Measurements from ENCODE around the gene KIF21B.

Gene KIF21B

GRCh38 chr1:200977071-200977754, 46.3 kb downstream of the KIF21B start:
- H3K27me3 ChIP-seq (ENCODE audit: insufficient read depth, poor library complexity, severe bottlenecking) = no peaks in the 10 kb centered on the region
- H3K4me3 ChIP-seq (replicated peaks; ENCODE audit: insufficient read depth, low read length) = no peak overlapping the region
- TF ChIP-seq SPI1 (IDR thresholded peaks at IDR 0.05; ENCODE audit: borderline replicate concordance, low read depth) (no peak), REST (IDR thresholded peaks at IDR 0.05; ENCODE audit: insufficient replicate concordance, low read depth) (no peak), POLR2AphosphoS5 (IDR thresholded peaks at IDR 0.05; ENCODE audit: low read depth) (no peak), GABPA (IDR thresholded peaks at IDR 0.05; ENCODE audit: low read depth) (no peak), CTCF (IDR thresholded peaks at IDR 0.05; ENCODE audit: insufficient read depth, low read length) (no peak)
- DNase-seq (ENCODE audit: low read depth in 1 of 2, low spot score in 1 of 2) = no peak
- no peak overlapping the region for H3K27ac ChIP-seq (replicated peaks)

- Histone ChIP-seq H3K27me3 (ENCODE audit: insufficient read depth, poor library complexity, severe bottlenecking) (no peaks in the 10 kb centered on the region), H3K4me3 (replicated peaks; ENCODE audit: insufficient read depth, low read length) (no peak overlapping the region), H3K27ac (replicated peaks) (no peak overlapping the region)
- no peak for DNase-seq (ENCODE audit: low read depth in 1 of 2, low spot score in 1 of 2)
- TF ChIP-seq GABPA (IDR thresholded peaks at IDR 0.05; ENCODE audit: low read depth) = no peak
- no peak for TF ChIP-seq CTCF (IDR thresholded peaks at IDR 0.05; ENCODE audit: insufficient read depth, low read length)
- TF ChIP-seq REST (IDR thresholded peaks at IDR 0.05; ENCODE audit: insufficient replicate concordance, low read depth) = no peak
- TF ChIP-seq POLR2AphosphoS5 (IDR thresholded peaks at IDR 0.05; ENCODE audit: low read depth) = no peak
- TF ChIP-seq SPI1 (IDR thresholded peaks at IDR 0.05; ENCODE audit: borderline replicate concordance, low read depth) = no peak
Measured at GRCh38 chr1:200976634-200977033, 46.9 kb downstream of the KIF21B start.

- H3K4me3 ChIP-seq (replicated peaks; ENCODE audit: insufficient read depth, low read length) = no peak overlapping the region
- TF ChIP-seq SPI1 (IDR thresholded peaks at IDR 0.05; ENCODE audit: borderline replicate concordance, low read depth) = no peak
- no peak for TF ChIP-seq POLR2AphosphoS5 (IDR thresholded peaks at IDR 0.05; ENCODE audit: low read depth)
- TF ChIP-seq REST (IDR thresholded peaks at IDR 0.05; ENCODE audit: insufficient replicate concordance, low read depth) = no peak
- no peak for TF ChIP-seq CTCF (IDR thresholded peaks at IDR 0.05; ENCODE audit: insufficient read depth, low read length)
- TF ChIP-seq GABPA (IDR thresholded peaks at IDR 0.05; ENCODE audit: low read depth) = no peak
- no peak for DNase-seq (ENCODE audit: low read depth in 1 of 2, low spot score in 1 of 2)
- H3K27ac ChIP-seq (replicated peaks) = no peak overlapping the region
- no peaks in the 10 kb centered on the region for H3K27me3 ChIP-seq (ENCODE audit: insufficient read depth, poor library complexity, severe bottlenecking)
Measured at GRCh38 chr1:200975458-200975857, 48.1 kb downstream of the KIF21B start.

Measured in HL-60 (cell line).